CD4-positive, alpha-beta T cell treated with Interleukin-15 for 1 hour (primary cell): ENCODE measurements around the gene CNTN5.

Source experiments
- DNase-seq: peaks from one replicate; pipeline ENCODE4 v3.0.0-alpha.2; 2020

The CNTN5 gene

GRCh38 chr11:100141201-100141600 is 1120.5 kb downstream of the CNTN5 start:
- no peak for DNase-seq

- DNase-seq = no peak
Observed at GRCh38 chr11:100151944-100152343, 1131.2 kb downstream of the CNTN5 start.

- DNase-seq = no peak
Observed at GRCh38 chr11:100152766-100153165, 1132.0 kb downstream of the CNTN5 start.

- DNase-seq = no peak
Observed at GRCh38 chr11:100163471-100163870, 1142.7 kb downstream of the CNTN5 start.

- DNase-seq = no peak
Observed at GRCh38 chr11:100174881-100175280, 1154.1 kb downstream of the CNTN5 start.

GRCh38 chr11:100176456-100176855 is 1155.7 kb downstream of the CNTN5 start:
- DNase-seq = no peak

GRCh38 chr11:100177651-100178050 is 1156.9 kb downstream of the CNTN5 start:
- DNase-seq = no peak

GRCh38 chr11:100182350-100182749 is 1161.6 kb downstream of the CNTN5 start:
- DNase-seq = no peak

- no peak for DNase-seq
Observed at GRCh38 chr11:100182927-100183326, 1162.2 kb downstream of the CNTN5 start.

- no peak for DNase-seq
Observed at GRCh38 chr11:100185588-100185987, 1164.8 kb downstream of the CNTN5 start.

GRCh38 chr11:100188137-100188783 is 1167.5 kb downstream of the CNTN5 start:
- DNase-seq = no peak

- no peak for DNase-seq
Observed at GRCh38 chr11:100190395-100190794, 1169.6 kb downstream of the CNTN5 start.

GRCh38 chr11:100192181-100192580 is 1171.4 kb downstream of the CNTN5 start:
- DNase-seq = no peak

GRCh38 chr11:100203789-100204188 is 1183.0 kb downstream of the CNTN5 start:
- DNase-seq = no peak

GRCh38 chr11:100205926-100206325 is 1185.2 kb downstream of the CNTN5 start:
- no peak for DNase-seq

- no peak for DNase-seq
Observed at GRCh38 chr11:100208207-100208606, 1187.5 kb downstream of the CNTN5 start.

GRCh38 chr11:100214791-100215190 is 1194.0 kb downstream of the CNTN5 start:
- no peak for DNase-seq

- no peak for DNase-seq
Observed at GRCh38 chr11:100220801-100221200, 1200.1 kb downstream of the CNTN5 start.

GRCh38 chr11:100221791-100222190 is 1201.0 kb downstream of the CNTN5 start:
- no peak for DNase-seq

GRCh38 chr11:100224541-100225034 is 1203.8 kb downstream of the CNTN5 start:
- no peak for DNase-seq

GRCh38 chr11:100229086-100229485 is 1208.3 kb downstream of the CNTN5 start:
- DNase-seq = no peak

- DNase-seq = no peak
Observed at GRCh38 chr11:100232006-100232405, 1211.3 kb downstream of the CNTN5 start.

- no peak for DNase-seq
Observed at GRCh38 chr11:100235085-100235484, 1214.3 kb downstream of the CNTN5 start.

- no peak for DNase-seq
Observed at GRCh38 chr11:100240025-100240539, 1219.3 kb downstream of the CNTN5 start.

GRCh38 chr11:100247704-100248103 is 1227.0 kb downstream of the CNTN5 start:
- DNase-seq = no peak
